HEK293T (cell line): ENCODE measurements around the gene MPHOSPH6.

Source experiments
- CTCF ChIA-PET: fragments of 350-600 bp; formaldehyde crosslinking; extraction: SDS; loops from one replicate; lab custom pipeline; 2021; ENCODE audit warnings: antibody characterized with exemption, inconsistent platforms; lab: Yijun Ruan, JAX
- POLR2A ChIA-PET: fragments of 350-600 bp; formaldehyde crosslinking; extraction: SDS; loops from one replicate; lab custom pipeline; 2020; ENCODE audit warnings: antibody characterized with exemption, inconsistent platforms; lab: Yijun Ruan, JAX
- DNase-seq: peaks from one replicate; pipeline ENCODE4 v3.0.0; 2012; ENCODE audit warnings: mixed read lengths; ENCODE audit errors: extremely low spot score
- ARNT ChIP-seq: fragments of 450-650 bp; IDR thresholded peaks from 2 replicates; pipeline ENCODE4 v1.6.1; 2017; ENCODE audit warnings: mild to moderate bottlenecking
- BHLHE40 ChIP-seq: fragments of 450-650 bp; IDR thresholded peaks from 2 replicates; pipeline ENCODE4 v1.6.1; 2016; ENCODE audit warnings: mild to moderate bottlenecking, moderate library complexity, borderline replicate concordance
- CTBP1 ChIP-seq: fragments of 450-650 bp; IDR thresholded peaks from 2 replicates; pipeline ENCODE4 v1.6.1; 2016; ENCODE audit warnings: borderline replicate concordance
- ELF4 ChIP-seq: fragments of 450-650 bp; IDR thresholded peaks from 2 replicates; pipeline ENCODE4 v1.6.1; 2017; ENCODE audit warnings: antibody characterized with exemption
- FOXA1 ChIP-seq: fragments of 450-650 bp; IDR thresholded peaks from 2 replicates; pipeline ENCODE4 v1.6.1; 2016; ENCODE audit warnings: mild to moderate bottlenecking
- FOXK2 ChIP-seq: fragments of 450-650 bp; IDR thresholded peaks from 2 replicates; pipeline ENCODE4 v1.6.1; 2016; ENCODE audit warnings: mild to moderate bottlenecking
- FOXM1 ChIP-seq: fragments of 450-650 bp; IDR thresholded peaks from 2 replicates; pipeline ENCODE4 v1.6.1; 2017; ENCODE audit warnings: mild to moderate bottlenecking, borderline replicate concordance
- HDGF ChIP-seq: fragments of 450-650 bp; IDR thresholded peaks from 2 replicates; pipeline ENCODE4 v1.6.1; 2017; ENCODE audit warnings: antibody characterized with exemption, borderline replicate concordance
- L3MBTL2 ChIP-seq: fragments of 450-650 bp; conservative IDR thresholded peaks from 2 replicates; pipeline ENCODE4 v1.6.1; 2016; ENCODE audit warnings: mild to moderate bottlenecking
- LEF1 ChIP-seq: fragments of 450-650 bp; IDR thresholded peaks from 2 replicates; pipeline ENCODE4 v1.6.1; 2017; ENCODE audit warnings: mild to moderate bottlenecking, borderline replicate concordance
- NFRKB ChIP-seq: fragments of 450-650 bp; IDR thresholded peaks from 2 replicates; pipeline ENCODE4 v1.6.1; 2016; ENCODE audit warnings: mild to moderate bottlenecking, moderate library complexity
- PKNOX1 ChIP-seq: fragments of 450-650 bp; IDR thresholded peaks from 2 replicates; pipeline ENCODE4 v1.6.1; 2016
- SP1 ChIP-seq: fragments of 450-650 bp; IDR thresholded peaks from 2 replicates; pipeline ENCODE4 v1.6.1; 2017
- SUZ12 ChIP-seq: fragments of 450-650 bp; IDR thresholded peaks from 2 replicates; pipeline ENCODE4 v1.6.1; 2016; ENCODE audit warnings: mild to moderate bottlenecking
- TARDBP ChIP-seq: fragments of 450-650 bp; IDR thresholded peaks from 2 replicates; pipeline ENCODE4 v1.6.1; 2016
- ZNF384 ChIP-seq: fragments of 450-650 bp; IDR thresholded peaks from 2 replicates; pipeline ENCODE4 v1.6.1; 2016

The MPHOSPH6 gene

GRCh38 chr16:82160226-82160625 is 9.8 kb downstream of the MPHOSPH6 start:
- CTCF ChIA-PET = no interaction called here
- DNase-seq = no peak
- POLR2A ChIA-PET = interaction anchor here (2.7 kb wide), 1 partner anchor 10 kb away, joined by 10 read pairs; the partner anchor contains the start of gene MPHOSPH6
- TF ChIP-seq SP1 (no peak), PKNOX1 (no peak), CTBP1 (no peak), L3MBTL2 (no peak), ZNF384 (no peak), LEF1 (no peak), SUZ12 (no peak)

GRCh38 chr16:82157836-82158235 is 12.2 kb downstream of the MPHOSPH6 start:
- no peak for TF ChIP-seq BHLHE40
- no peak for TF ChIP-seq SP1
- TF ChIP-seq ARNT = no peak
- ChIA-PET POLR2A (no interaction called here), CTCF (no interaction called here)
- DNase-seq = no peak

- TF ChIP-seq CTBP1 = no peak
- TF ChIP-seq L3MBTL2 = no peak
- TF ChIP-seq FOXK2 = no peak
- DNase-seq = no peak
- CTCF ChIA-PET = no interaction called here
- POLR2A ChIA-PET = no interaction called here
Measured at GRCh38 chr16:82157534-82157812, 12.6 kb downstream of the MPHOSPH6 start.

- DNase-seq = no peak
- POLR2A ChIA-PET = no interaction called here
- TF ChIP-seq ELF4 (no peak), BHLHE40 (no peak), TARDBP (no peak), CTBP1 (no peak), LEF1 (no peak), L3MBTL2 (no peak), ARNT (no peak), FOXM1 (no peak), FOXA1 (no peak), ZNF384 (no peak), SUZ12 (no peak), FOXK2 (no peak), NFRKB (no peak)
- CTCF ChIA-PET = no interaction called here
Measured at GRCh38 chr16:82156761-82157533, 13.1 kb downstream of the MPHOSPH6 start.

- TF ChIP-seq PKNOX1 = peak; percentile 80
- TF ChIP-seq ARNT = no peak
- no peak for TF ChIP-seq HDGF
- peak; percentile 70 for TF ChIP-seq FOXA1
- CTCF ChIA-PET = no interaction called here
- POLR2A ChIA-PET = interaction anchor here (1.1 to 2.0 kb wide), 2 partner anchors 17 kb away, joined by 4 to 12 read pairs; partner anchors contain the start of gene MPHOSPH6
Measured at GRCh38 chr16:82152641-82153112, 17.3 kb downstream of the MPHOSPH6 start.

GRCh38 chr16:82152196-82152595 is 17.8 kb downstream of the MPHOSPH6 start:
- CTCF ChIA-PET = no interaction called here
- DNase-seq = no peak
- POLR2A ChIA-PET = interaction anchor here (1.1 kb wide), 1 partner anchor 18 kb away, joined by 4 read pairs; the partner anchor contains the start of gene MPHOSPH6
- TF ChIP-seq TARDBP = no peak
- TF ChIP-seq NFRKB = no peak
- TF ChIP-seq ARNT = no peak
- no peak for TF ChIP-seq L3MBTL2
- TF ChIP-seq LEF1 = no peak
- no peak for TF ChIP-seq FOXK2
- TF ChIP-seq ZNF384 = no peak
- no peak for TF ChIP-seq SP1
- TF ChIP-seq HDGF = no peak
- TF ChIP-seq PKNOX1 = no peak
- TF ChIP-seq BHLHE40 = no peak
- no peak for TF ChIP-seq FOXA1
- TF ChIP-seq SUZ12 = no peak
- TF ChIP-seq ELF4 = no peak
- TF ChIP-seq CTBP1 = no peak
- no peak for TF ChIP-seq FOXM1

More at GRCh38 chr16:82152641-82153112, 17.3 kb downstream of the MPHOSPH6 start:
- peak; percentile 39 for DNase-seq

GRCh38 chr16:82150549-82150948 is 19.5 kb downstream of the MPHOSPH6 start:
- DNase-seq = no peak
- ChIA-PET CTCF (no interaction called here), POLR2A (no interaction called here)
- TF ChIP-seq CTBP1 = no peak
- TF ChIP-seq FOXK2 = no peak
- no peak for TF ChIP-seq ELF4
- TF ChIP-seq PKNOX1 = no peak
- no peak for TF ChIP-seq SUZ12
- no peak for TF ChIP-seq ARNT
